MM.1S (cell line): ENCODE results near the gene ASIC2.

Experiments
- CTCF ChIP-seq: fragments of 300-600 bp; sonication (generic); IDR thresholded peaks from 2 replicates; pipeline ENCODE4 v1.5.1; 2016; ENCODE audit warnings: antibody characterized with exemption, low read length, mixed read lengths
- EZH2 ChIP-seq: fragments of 300-600 bp; sonication (generic); optimal IDR thresholded peaks from 2 replicates; pipeline ENCODE3; 2017; ENCODE audit warnings: low read depth, mild to moderate bottlenecking, antibody characterized with exemption, low read length, mixed read lengths
- EZH2phosphoT487 ChIP-seq: fragments of 300-600 bp; sonication (generic); IDR thresholded peaks from 2 replicates; pipeline ENCODE4 v1.6.1; 2018; ENCODE audit warnings: antibody characterized with exemption, low read length

GRCh38 chr17:33303254-33303653 is 10.2 kb upstream of the ASIC2 start:
- TF ChIP-seq CTCF (no peak), EZH2 (no peak), EZH2phosphoT487 (no peak)
